Right lobe of liver (tissue), 4 donors: ENCODE data around the gene SURF4.

ENCODE experiments used
- POLR2A ChIP-seq: fragments of 450-650 bp; IDR thresholded peaks from one replicate; pipeline ENCODE4 v1.6.1; 2017; ENCODE audit warnings: antibody characterized with exemption, mild to moderate bottlenecking
- TF ChIP-seq, protein P1 (sequence below), 4 donors: fragments of 200-600 bp in 3 of 4; fragments of 450-650 bp in 1 of 4; IDR thresholded peaks; one replicate each; pipeline versions ENCODE4 v1.5.1 to v1.8.0; 2016 to 2022; ENCODE audit warnings: antibody characterized with exemption in 4 of 4, mild to moderate bottlenecking in 2 of 4
- donor health status: DM: no; HTN: no; CAD: no.
- donor health status: DM: no; HTN: no; CAD: no.
- donor health status: DM: no; HTN: yes; CAD: no.

GRCh38 chr9:133333011-133333410, 42.8 kb downstream of the SURF4 start:
- TF ChIP-seq, protein P1, sequence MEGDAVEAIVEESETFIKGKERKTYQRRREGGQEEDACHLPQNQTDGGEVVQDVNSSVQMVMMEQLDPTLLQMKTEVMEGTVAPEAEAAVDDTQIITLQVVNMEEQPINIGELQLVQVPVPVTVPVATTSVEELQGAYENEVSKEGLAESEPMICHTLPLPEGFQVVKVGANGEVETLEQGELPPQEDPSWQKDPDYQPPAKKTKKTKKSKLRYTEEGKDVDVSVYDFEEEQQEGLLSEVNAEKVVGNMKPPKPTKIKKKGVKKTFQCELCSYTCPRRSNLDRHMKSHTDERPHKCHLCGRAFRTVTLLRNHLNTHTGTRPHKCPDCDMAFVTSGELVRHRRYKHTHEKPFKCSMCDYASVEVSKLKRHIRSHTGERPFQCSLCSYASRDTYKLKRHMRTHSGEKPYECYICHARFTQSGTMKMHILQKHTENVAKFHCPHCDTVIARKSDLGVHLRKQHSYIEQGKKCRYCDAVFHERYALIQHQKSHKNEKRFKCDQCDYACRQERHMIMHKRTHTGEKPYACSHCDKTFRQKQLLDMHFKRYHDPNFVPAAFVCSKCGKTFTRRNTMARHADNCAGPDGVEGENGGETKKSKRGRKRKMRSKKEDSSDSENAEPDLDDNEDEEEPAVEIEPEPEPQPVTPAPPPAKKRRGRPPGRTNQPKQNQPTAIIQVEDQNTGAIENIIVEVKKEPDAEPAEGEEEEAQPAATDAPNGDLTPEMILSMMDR (IDR thresholded peaks at IDR 0.05), result no peak
- TF ChIP-seq POLR2A, result no peak
